SK-N-SH (cell line): Measurements from ENCODE around the gene IRX3. TPM values are rescaled to one million over a fixed set of nuclear protein-coding genes. Genes with fewer than 3 reads are reported as not detected.

Source experiments
- CTCF ChIA-PET: fragments of 300-600, 350-600 bp; formaldehyde crosslinking; extraction: SDS; loops from one replicate; lab custom pipeline; 2021; lab: Yijun Ruan, JAX
- POLR2A ChIA-PET: fragments of 350-600 bp; sonication (Branson Sonifier 250); formaldehyde crosslinking; extraction: SDS; loops from one replicate; lab custom pipeline; 2020; ENCODE audit warnings: antibody characterized with exemption, inconsistent platforms; lab: Yijun Ruan, JAX
- DNase-seq: peaks from one replicate; pipeline ENCODE4 v3.0.0; 2012
- H2AFZ ChIP-seq: fragments of 200-600 bp; sonication (generic); 2 replicates; pipeline ENCODE4 v1.8.1; 2016; ENCODE audit warnings: antibody characterized with exemption, mild to moderate bottlenecking, low read depth
- H3F3A ChIP-seq: fragments of 200-600 bp; sonication (generic); replicated peaks from 2 replicates; pipeline ENCODE3; 2016; ENCODE audit warnings: antibody characterized with exemption, mild to moderate bottlenecking; ENCODE audit not compliant: insufficient read depth
- H3K27ac ChIP-seq, 2 experiments: fragments of 200-500 bp in 1 of 2; fragments of 200-600 bp in 1 of 2; sonication (Bioruptor generic) in 1 of 2; sonication (generic), shearing (Covaris generic) in 1 of 2; 2 replicates each; pipeline versions ENCODE4 v1.5.1 to v1.6.1; 2014 to 2016; ENCODE audit warnings: low read depth in 2 of 2, inconsistent platforms in 1 of 2, low read length in 1 of 2, mild to moderate bottlenecking in 1 of 2, mixed read lengths in 1 of 2
- H3K27me3 ChIP-seq: fragments of 200-600 bp; sonication (generic), shearing (Covaris generic); 2 replicates; pipeline ENCODE4 v1.6.1; 2016; ENCODE audit warnings: mixed run types; ENCODE audit not compliant: insufficient read depth
- H3K36me3 ChIP-seq, 2 experiments: fragments of 200-500 bp in 1 of 2; fragments of 200-600 bp in 1 of 2; sonication (Bioruptor generic) in 1 of 2; sonication (generic) in 1 of 2; replicated peaks in 1 of 2; 2 replicates each; pipeline versions ENCODE3 to v1.5.1; 2014 to 2016; ENCODE audit warnings: low read length in 1 of 2, mild to moderate bottlenecking in 1 of 2; ENCODE audit not compliant: insufficient read depth in 2 of 2, control insufficient read depth in 1 of 2
- H3K4me1 ChIP-seq, 2 experiments: fragments of 200-500 bp in 1 of 2; fragments of 200-600 bp in 1 of 2; sonication (Bioruptor generic) in 1 of 2; sonication (generic), shearing (Covaris generic) in 1 of 2; 2 replicates each; pipeline versions ENCODE4 v1.5.1 to v1.6.1; 2014 to 2016; ENCODE audit warnings: low read depth in 1 of 2, low read length in 1 of 2, mixed run types in 1 of 2; ENCODE audit not compliant: insufficient read depth in 2 of 2, control insufficient read depth in 1 of 2
- H3K4me2 ChIP-seq: fragments of 200-600 bp; sonication (generic), shearing (Covaris generic); 2 replicates; pipeline ENCODE4 v1.6.1; 2017; ENCODE audit warnings: mixed run types
- H3K4me3 ChIP-seq, 2 experiments: fragments of 200-500 bp in 1 of 2; fragments of 200-600 bp in 1 of 2; sonication (Bioruptor generic) in 1 of 2; sonication (generic), shearing (Covaris generic) in 1 of 2; 2 replicates each; pipeline versions ENCODE4 v1.5.1 to v1.8.1; 2014 to 2016; ENCODE audit warnings: low read depth in 2 of 2, inconsistent platforms in 1 of 2, low read length in 1 of 2, mild to moderate bottlenecking in 1 of 2, mixed read lengths in 1 of 2, moderate library complexity in 1 of 2
- H3K79me2 ChIP-seq: fragments of 200-600 bp; sonication (generic); 2 replicates; pipeline ENCODE4 v1.8.1; 2017; ENCODE audit warnings: mild to moderate bottlenecking; ENCODE audit not compliant: insufficient read depth
- H3K9ac ChIP-seq: fragments of 200-600 bp; sonication (generic); 2 replicates; pipeline ENCODE4 v1.6.1; 2017; ENCODE audit warnings: mixed run types
- H3K9me2 ChIP-seq: fragments of 200-600 bp; sonication (generic); 2 replicates; pipeline ENCODE4 v1.6.1; 2017; ENCODE audit warnings: mixed run types
- H3K9me3 ChIP-seq: fragments of 200-600 bp; sonication (generic); 2 replicates; pipeline ENCODE4 v1.6.1; 2017; ENCODE audit warnings: mixed run types, mild to moderate bottlenecking, moderate library complexity
- H4K20me1 ChIP-seq: fragments of 200-600 bp; sonication (generic); 2 replicates; pipeline ENCODE4 v1.6.1; 2017; ENCODE audit warnings: mild to moderate bottlenecking, mixed run types; ENCODE audit not compliant: insufficient read depth
- CHD2 ChIP-seq: fragments of 150-350 bp; IDR thresholded peaks from 2 replicates; pipeline ENCODE4 v1.6.1; 2018; ENCODE audit warnings: low read length; ENCODE audit not compliant: partially characterized antibody
- ELF1 ChIP-seq: IDR thresholded peaks from 2 replicates; pipeline ENCODE4 v1.4.0; 2012
- FOSL2 ChIP-seq: IDR thresholded peaks from 2 replicates; pipeline ENCODE4 v1.4.0; 2012; ENCODE audit warnings: low read depth, mild to moderate bottlenecking, moderate library complexity, borderline replicate concordance
- FOXJ3 ChIP-seq: sonication (generic); formaldehyde crosslinking; IDR thresholded peaks from 2 replicates; pipeline ENCODE4 v1.5.1; 2020; ENCODE audit warnings: mild to moderate bottlenecking, missing genetic modification reagents
- JUND ChIP-seq: IDR thresholded peaks from 2 replicates; pipeline ENCODE4 v1.4.0; 2012
- POLR2AphosphoS5 ChIP-seq: IDR thresholded peaks from 2 replicates; pipeline ENCODE4 v1.6.1; 2012; ENCODE audit warnings: low read depth, low read length
- RXRA ChIP-seq: IDR thresholded peaks from 2 replicates; pipeline ENCODE4 v1.4.0; 2012; ENCODE audit warnings: low read depth, mild to moderate bottlenecking, borderline replicate concordance
- TEAD4 ChIP-seq: IDR thresholded peaks from 2 replicates; pipeline ENCODE4 v1.4.0; 2012; ENCODE audit warnings: mild to moderate bottlenecking, borderline replicate concordance; ENCODE audit not compliant: insufficient read depth
- USF2 ChIP-seq: fragments of 150-350 bp; IDR thresholded peaks from 2 replicates; pipeline ENCODE4 v1.6.1; 2017; ENCODE audit warnings: antibody characterized with exemption, low read length, low read depth, borderline replicate concordance
- ZBTB33 ChIP-seq: IDR thresholded peaks from 2 replicates; pipeline ENCODE4 v1.4.0; 2012; ENCODE audit warnings: low read depth, borderline replicate concordance
- WGBS: methylation state at CpG from one replicate; pipeline ENCODE4 v1.1.6; 2017; ENCODE audit warnings: low lambda C conversion rate; 5-methylcytosine and 5-hydroxymethylcytosine counted together
- polyA plus RNA-seq, 3 experiments: library from polyadenylated mRNA; depleted of rRNA; stranded (reverse); fragments of >200 nt; gene quantifications; 2 replicates each; pipeline ENCODE4 v1.2.3, GENCODE V29; 2012

The IRX3 gene
- polyA plus RNA-seq, 1 of the 3 experiments (the other 2 are of a cell fraction): 7.1 TPM

GRCh38 chr16:54289945-54290832 is 3.6 kb upstream of the IRX3 start:
- 94% methylated on average over 49 of the region's 62 CpGs for WGBS
- no peaks in the 10 kb centered on the region; a peak in 1 of 4 replicates for H3K4me1 ChIP-seq
- no peaks in the 10 kb centered on the region for H4K20me1 ChIP-seq
- TF ChIP-seq JUND (no peak), FOSL2 (no peak), CHD2 (no peak), ZBTB33 (no peak), POLR2AphosphoS5 (no peak), USF2 (no peak), FOXJ3 (CRISPR knock-in tag) (no peak)
- TF ChIP-seq, all 33 proteins: peak for 0
- H3K27ac ChIP-seq: no peak overlapping the region
- no peak overlapping the region for H3K4me3 ChIP-seq
- DNase-seq: no peak
- H3F3A ChIP-seq: no peaks in the 10 kb centered on the region
- no peaks in the 10 kb centered on the region for H3K9me2 ChIP-seq
- H3K27me3 ChIP-seq: no peaks in the 10 kb centered on the region
- H3K79me2 ChIP-seq: peaks cover 3% of the 10 kb centered on the region; the same call in 1 of the 2 replicates
- H3K9ac ChIP-seq: no peak overlapping the region
- no peaks in the 10 kb centered on the region for H3K36me3 ChIP-seq
- POLR2A ChIA-PET: no interaction called here
- no peak overlapping the region for H2AFZ ChIP-seq
- H3K9me3 ChIP-seq: no peaks in the 10 kb centered on the region
- no peak overlapping the region for H3K4me2 ChIP-seq
- CTCF ChIA-PET: no interaction called here

- 94% methylated on average over 49 of the region's 57 CpGs for WGBS
- no peak for DNase-seq
- no peaks in the 10 kb centered on the region for H3K36me3 ChIP-seq
- ChIA-PET POLR2A (no interaction called here), CTCF (no interaction called here)
- no peaks in the 10 kb centered on the region for H3K9me2 ChIP-seq
- H3K9me3 ChIP-seq: no peaks in the 10 kb centered on the region
- H3K4me1 ChIP-seq: no peaks in the 10 kb centered on the region; a peak in 1 of 4 replicates
- H2AFZ ChIP-seq: no peak overlapping the region
- no peak overlapping the region for H3K27ac ChIP-seq
- no peak overlapping the region for H3K4me3 ChIP-seq
- H3K79me2 ChIP-seq: peaks cover 3% of the 10 kb centered on the region
- TF ChIP-seq TEAD4 (no peak), ELF1 (no peak), ZBTB33 (no peak), RXRA (no peak)
- no peaks in the 10 kb centered on the region for H4K20me1 ChIP-seq
- H3K27me3 ChIP-seq: no peaks in the 10 kb centered on the region
- no peak overlapping the region for H3K4me2 ChIP-seq
- no peak overlapping the region for H3K9ac ChIP-seq
- H3F3A ChIP-seq: no peaks in the 10 kb centered on the region
Observed at GRCh38 chr16:54289242-54289944, 2.8 kb upstream of the IRX3 start.
